PFSK-1 (cell line): ENCODE data around the gene CFAP20DC.
A peak's percentile ranks its signal among the peaks of the same experiment; 100 is the strongest.

ENCODE experiments used
- FOXP2 ChIP-seq: optimal IDR thresholded peaks from 2 replicates; pipeline ENCODE3; 2011; ENCODE audit warnings: borderline replicate concordance, control low read depth, inconsistent platforms; ENCODE audit not compliant: insufficient read depth; ENCODE audit errors: extremely low read length, extremely low read depth
- POLR2AphosphoS5 ChIP-seq: IDR thresholded peaks from 2 replicates; pipeline ENCODE4 v1.6.1; 2012; ENCODE audit warnings: low read depth, mild to moderate bottlenecking, control low read depth, low read length, moderate library complexity
- SIN3A ChIP-seq: IDR thresholded peaks from 2 replicates; pipeline ENCODE4 v1.6.1; 2012; ENCODE audit warnings: mild to moderate bottlenecking, low read length, moderate library complexity, borderline replicate concordance; ENCODE audit not compliant: insufficient read depth
- TAF1 ChIP-seq: IDR thresholded peaks from 2 replicates; pipeline ENCODE4 v1.6.1; 2012; ENCODE audit warnings: low read length, control low read depth, borderline replicate concordance; ENCODE audit not compliant: insufficient read depth
- TF ChIP-seq, protein P1 (sequence below), 2 experiments: IDR thresholded peaks; 2 replicates each; pipeline versions ENCODE4 v1.6.1 to v1.8.0; 2011 to 2012; ENCODE audit warnings: low read depth in 2 of 2, low read length in 2 of 2, control low read depth in 1 of 2, inconsistent platforms in 1 of 2, mild to moderate bottlenecking in 1 of 2, moderate library complexity in 1 of 2; ENCODE audit not compliant: insufficient read depth in 1 of 2

Gene CFAP20DC

DNA sequence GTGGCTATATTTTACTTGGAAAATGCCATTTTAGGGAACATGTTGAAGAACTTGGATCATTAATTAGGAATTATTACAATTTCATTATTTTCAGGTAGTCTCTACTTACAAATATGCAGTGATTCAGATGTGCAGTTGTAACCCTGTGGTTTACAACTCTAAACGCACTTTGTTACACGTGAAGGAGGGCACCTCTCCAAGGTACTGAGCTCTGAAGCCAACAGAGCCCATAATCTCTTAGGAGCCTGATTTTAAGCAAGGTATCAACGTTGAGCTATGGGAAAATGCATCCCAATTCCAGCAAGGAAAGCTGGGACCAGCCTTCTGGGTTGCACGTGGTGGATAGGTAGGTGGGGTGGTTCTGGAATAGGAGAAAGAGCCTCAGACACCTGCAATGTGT, 301.8 kb downstream of the CFAP20DC start:
- TF ChIP-seq, protein P1, sequence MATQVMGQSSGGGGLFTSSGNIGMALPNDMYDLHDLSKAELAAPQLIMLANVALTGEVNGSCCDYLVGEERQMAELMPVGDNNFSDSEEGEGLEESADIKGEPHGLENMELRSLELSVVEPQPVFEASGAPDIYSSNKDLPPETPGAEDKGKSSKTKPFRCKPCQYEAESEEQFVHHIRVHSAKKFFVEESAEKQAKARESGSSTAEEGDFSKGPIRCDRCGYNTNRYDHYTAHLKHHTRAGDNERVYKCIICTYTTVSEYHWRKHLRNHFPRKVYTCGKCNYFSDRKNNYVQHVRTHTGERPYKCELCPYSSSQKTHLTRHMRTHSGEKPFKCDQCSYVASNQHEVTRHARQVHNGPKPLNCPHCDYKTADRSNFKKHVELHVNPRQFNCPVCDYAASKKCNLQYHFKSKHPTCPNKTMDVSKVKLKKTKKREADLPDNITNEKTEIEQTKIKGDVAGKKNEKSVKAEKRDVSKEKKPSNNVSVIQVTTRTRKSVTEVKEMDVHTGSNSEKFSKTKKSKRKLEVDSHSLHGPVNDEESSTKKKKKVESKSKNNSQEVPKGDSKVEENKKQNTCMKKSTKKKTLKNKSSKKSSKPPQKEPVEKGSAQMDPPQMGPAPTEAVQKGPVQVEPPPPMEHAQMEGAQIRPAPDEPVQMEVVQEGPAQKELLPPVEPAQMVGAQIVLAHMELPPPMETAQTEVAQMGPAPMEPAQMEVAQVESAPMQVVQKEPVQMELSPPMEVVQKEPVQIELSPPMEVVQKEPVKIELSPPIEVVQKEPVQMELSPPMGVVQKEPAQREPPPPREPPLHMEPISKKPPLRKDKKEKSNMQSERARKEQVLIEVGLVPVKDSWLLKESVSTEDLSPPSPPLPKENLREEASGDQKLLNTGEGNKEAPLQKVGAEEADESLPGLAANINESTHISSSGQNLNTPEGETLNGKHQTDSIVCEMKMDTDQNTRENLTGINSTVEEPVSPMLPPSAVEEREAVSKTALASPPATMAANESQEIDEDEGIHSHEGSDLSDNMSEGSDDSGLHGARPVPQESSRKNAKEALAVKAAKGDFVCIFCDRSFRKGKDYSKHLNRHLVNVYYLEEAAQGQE (IDR thresholded peaks at IDR 0.05; ENCODE audit: insufficient read depth in 1 of 2, low read depth in 2 of 2, low read length in 2 of 2): peak in 1 of 2 experiments; percentile 77; a peak in 2 of 4 replicates
- no peak for TF ChIP-seq TAF1

DNA sequence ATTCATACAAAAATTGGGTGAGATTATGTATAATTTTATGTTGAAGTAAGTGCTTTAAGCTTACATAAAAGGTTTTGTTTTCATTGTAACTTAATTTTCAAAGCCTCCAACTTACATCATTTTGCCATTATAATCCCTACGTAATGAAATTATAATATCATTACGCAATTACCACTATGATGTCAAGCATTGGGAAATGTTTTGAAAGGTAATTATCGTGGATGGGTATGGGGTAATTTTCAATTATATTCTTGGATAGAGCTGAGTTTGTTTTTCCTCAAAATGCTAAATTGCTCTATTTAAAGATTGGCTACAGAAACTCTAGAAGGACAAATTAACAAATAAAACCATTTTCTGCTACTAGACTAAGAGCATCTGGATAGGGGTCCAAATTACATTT, 303.1 kb downstream of the CFAP20DC start:
- TF ChIP-seq POLR2AphosphoS5: no peak
- TF ChIP-seq TAF1: no peak
- no peak for TF ChIP-seq SIN3A
- no peak for TF ChIP-seq FOXP2
- TF ChIP-seq, protein P1 (IDR thresholded peaks at IDR 0.05; ENCODE audit: insufficient read depth in 1 of 2, low read depth in 2 of 2, low read length in 2 of 2): no peak

DNA sequence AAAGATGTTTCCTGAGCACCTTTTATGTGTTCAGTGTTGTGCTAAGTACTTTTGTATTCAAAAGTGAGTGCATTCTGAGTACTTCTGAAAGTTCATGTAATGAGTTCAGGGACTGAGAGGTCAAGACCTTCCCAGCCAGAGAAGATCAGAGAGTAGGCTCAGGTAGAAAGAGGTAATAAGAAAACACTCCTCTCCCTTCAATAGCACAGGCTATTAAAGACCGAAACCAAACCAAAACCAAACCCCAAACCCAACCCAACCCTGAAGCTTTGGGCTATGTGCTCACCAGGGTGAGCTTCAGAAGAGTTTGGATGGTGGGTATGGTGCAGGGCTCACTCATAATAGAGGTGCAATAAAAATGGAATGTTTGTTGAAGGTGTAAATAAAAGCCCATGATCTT, 306.5 kb downstream of the CFAP20DC start:
- TF ChIP-seq TAF1: no peak
- TF ChIP-seq SIN3A: no peak
- TF ChIP-seq POLR2AphosphoS5: no peak
- no peak for TF ChIP-seq FOXP2
- TF ChIP-seq, protein P1 (IDR thresholded peaks at IDR 0.05; ENCODE audit: insufficient read depth in 1 of 2, low read depth in 2 of 2, low read length in 2 of 2): no peak

DNA sequence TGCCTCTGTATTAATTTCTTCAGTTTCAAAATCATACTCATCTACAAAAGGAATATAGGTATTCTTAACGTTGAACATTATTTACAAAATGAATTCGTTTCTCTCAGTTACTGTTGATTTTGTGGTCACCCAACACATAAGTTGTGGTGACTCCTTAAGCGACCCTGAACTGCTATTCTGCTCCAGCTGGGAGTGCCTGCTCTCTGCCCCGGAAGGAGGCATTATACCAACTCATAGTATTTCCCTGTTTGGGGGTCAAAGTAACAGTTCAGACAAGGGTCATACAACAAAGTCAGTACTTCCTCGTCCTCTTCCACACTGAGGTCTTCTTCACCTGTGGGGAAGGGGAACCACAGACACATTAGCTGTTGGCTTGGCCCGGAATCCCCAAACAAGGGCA, 307.6 kb downstream of the CFAP20DC start:
- TF ChIP-seq FOXP2: no peak

DNA sequence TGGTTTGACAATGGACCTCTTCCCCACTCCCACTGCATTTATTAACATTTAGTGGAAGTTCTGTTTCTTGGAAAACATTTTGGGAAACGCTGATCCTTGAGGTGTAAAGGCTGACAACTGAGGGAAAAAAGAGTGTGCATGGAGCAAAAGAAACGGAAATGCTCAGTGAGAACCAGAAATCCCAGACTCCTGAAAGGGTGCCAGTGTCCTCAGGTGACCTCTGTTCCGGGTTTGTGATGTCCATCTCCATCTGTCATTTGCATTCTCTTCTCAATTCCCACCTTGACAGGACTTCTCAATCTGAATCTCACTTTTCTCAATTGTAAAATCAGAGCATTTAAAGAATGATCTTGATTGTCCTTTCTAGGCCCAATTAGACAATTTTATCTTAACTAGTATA, 312.2 kb downstream of the CFAP20DC start:
- TF ChIP-seq TAF1: no peak
- no peak for TF ChIP-seq SIN3A
- TF ChIP-seq, protein P1 (IDR thresholded peaks at IDR 0.05; ENCODE audit: insufficient read depth in 1 of 2, low read depth in 2 of 2, low read length in 2 of 2): no peak
- TF ChIP-seq POLR2AphosphoS5: no peak
- TF ChIP-seq FOXP2: no peak

DNA sequence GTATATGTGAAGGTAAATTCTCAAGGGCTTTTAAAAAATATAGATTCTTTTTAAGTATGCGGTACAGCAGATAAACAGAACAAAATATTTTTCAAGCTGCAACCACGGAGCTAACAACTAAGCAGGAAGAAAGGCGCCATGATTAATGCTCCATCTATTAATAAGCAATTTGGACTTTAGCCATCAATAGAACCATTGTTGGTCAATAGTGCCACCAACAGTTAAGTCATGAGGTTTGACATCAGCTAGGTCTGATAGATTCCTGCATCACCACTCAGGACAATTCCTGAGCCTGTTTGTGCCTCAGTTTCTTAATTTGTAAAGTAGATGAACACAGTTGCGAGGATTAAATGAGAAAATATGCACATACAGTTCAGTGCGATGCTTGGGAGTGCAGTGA, 318.2 kb downstream of the CFAP20DC start:
- TF ChIP-seq SIN3A: no peak
- TF ChIP-seq TAF1: no peak
- no peak for TF ChIP-seq POLR2AphosphoS5
- no peak for TF ChIP-seq FOXP2
- TF ChIP-seq, protein P1 (IDR thresholded peaks at IDR 0.05; ENCODE audit: insufficient read depth in 1 of 2, low read depth in 2 of 2, low read length in 2 of 2): no peak
